Ramos (cell line): Measurements from ENCODE around the gene ZBTB9.

Source experiments
- in situ Hi-C: fragments of 300-500 bp; cut with MboI; formaldehyde crosslinking; loops from one replicate; pipeline ENCODE4 v1.14.3; 2022; ENCODE audit warnings: low sequenced_read_pairs; ENCODE audit not compliant: unreplicated experiment

The ZBTB9 gene

DNA sequence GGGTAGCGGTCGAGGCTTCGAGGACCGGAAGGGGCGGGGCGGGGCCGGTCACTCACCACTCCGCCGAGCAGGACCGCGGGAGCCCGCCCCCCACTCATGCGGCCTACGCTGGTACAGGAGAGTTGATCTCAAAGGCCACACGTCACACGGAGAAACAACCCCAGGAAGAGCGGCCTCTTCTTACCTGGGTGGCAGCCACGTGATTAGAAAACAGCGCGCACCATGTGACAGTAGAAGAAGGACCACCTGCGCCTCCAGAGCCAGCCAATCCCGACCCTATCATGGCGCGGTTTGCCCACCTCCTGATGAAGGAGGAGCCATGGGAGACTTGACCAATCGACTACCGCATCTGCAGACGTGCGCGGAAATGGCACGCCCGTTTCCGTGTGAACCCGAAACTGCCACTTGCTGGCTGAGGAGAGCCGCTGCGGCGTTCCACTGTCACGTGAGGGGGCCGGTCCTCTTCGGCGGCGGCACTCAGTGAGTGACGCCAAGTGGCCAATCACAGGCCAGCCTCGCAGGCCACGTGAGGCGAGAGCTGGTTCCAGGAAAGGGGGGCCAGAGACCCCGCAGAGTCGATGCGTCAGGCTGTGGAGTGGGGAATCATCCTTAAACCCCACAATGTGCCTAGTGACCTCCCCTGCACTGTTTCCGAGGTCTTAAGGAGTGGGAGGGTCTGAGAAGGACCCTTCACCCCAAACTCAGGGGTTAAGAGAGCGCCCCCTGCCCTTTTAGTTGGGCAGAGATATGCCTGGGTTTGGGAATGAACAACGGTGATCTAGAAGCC is 36.3 kb upstream of the ZBTB9 start, which contains the start of gene CUTA:
TSS of gene CUTA (minus strand) at position 205 of the 787 bp plus-strand sequence. CDS start at position 98, 107 bp downstream.
- in situ Hi-C loops: no loop called here

DNA sequence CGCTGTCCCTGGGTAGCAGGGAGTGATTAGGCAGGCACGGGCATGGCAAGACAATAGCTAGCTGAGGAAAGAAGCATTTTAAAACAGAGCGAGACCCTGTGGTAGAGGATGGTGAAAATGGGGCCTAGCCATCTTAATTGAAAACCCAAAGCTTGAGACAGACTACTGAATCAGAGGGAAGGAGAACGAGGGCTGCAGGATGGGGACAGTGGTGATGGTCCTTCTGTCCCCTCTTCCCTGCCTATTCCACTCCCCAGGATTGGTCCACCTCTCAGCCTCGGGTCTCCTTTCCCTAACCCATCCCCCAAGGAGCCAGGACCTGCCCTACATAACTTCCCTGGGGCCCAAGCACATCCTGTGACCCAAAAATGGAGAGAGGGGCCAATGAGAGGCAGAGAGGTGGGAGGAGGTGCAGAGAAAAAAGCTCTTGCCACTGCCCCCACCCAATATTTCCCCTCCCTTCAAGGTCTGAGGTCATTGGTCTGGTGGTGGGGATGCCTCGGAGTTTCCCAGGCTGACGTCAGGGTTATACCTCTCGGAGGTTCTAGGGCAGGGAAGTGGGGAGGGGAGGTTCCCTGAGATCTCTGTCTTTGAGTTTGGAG is 35.6 kb upstream of the ZBTB9 start:
- in situ Hi-C loops: no loop called here

DNA sequence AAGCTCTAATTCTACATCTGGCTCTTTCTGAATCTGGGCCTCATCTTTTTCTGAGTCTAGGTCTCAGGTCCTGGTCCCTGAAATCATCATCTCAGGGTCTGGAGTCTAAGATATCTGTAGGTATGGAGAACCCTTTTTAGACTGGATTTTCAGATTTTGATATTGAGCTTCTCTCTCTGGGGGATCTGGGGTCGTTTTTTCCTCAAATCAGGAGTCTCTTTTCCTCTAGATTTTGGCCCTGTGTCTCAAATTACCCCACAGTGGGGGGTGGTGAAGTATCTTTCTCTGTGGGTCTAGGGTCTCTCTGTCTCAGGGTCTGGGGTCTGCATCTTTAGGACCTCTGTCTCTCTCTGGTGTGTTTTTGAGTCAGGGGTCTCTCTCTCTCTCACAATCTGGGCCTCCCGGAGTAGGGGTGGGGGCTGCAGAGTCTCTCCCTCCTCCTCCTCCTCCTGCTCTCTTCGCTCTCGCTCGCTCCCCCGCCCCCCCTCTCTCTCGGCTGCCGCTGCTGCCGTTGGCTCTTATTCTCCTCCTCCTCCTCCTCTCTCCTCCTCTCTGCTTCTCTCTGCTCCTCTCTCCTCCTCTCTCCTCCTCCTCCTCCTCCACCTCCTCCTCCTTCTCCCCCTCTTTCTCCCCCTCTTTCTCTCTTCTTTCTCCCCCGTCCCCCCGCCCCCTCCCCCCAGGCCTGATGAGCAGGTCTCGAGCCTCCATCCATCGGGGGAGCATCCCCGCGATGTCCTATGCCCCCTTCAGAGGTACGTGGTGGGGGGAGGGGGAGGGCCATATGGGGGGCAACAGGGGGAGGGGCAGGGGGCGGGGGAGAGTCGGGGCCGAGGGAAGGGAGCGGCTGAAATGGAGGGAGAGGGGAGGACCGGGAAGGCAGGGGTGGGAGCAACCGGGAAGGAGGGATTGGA is 34.5 kb upstream of the ZBTB9 start, which contains the start of gene SYNGAP1:
TSS of gene SYNGAP1 (plus strand) at position 486 of the 911 bp plus-strand sequence. CDS start at position 686, 200 bp downstream.
- in situ Hi-C loops: no loop called here

DNA sequence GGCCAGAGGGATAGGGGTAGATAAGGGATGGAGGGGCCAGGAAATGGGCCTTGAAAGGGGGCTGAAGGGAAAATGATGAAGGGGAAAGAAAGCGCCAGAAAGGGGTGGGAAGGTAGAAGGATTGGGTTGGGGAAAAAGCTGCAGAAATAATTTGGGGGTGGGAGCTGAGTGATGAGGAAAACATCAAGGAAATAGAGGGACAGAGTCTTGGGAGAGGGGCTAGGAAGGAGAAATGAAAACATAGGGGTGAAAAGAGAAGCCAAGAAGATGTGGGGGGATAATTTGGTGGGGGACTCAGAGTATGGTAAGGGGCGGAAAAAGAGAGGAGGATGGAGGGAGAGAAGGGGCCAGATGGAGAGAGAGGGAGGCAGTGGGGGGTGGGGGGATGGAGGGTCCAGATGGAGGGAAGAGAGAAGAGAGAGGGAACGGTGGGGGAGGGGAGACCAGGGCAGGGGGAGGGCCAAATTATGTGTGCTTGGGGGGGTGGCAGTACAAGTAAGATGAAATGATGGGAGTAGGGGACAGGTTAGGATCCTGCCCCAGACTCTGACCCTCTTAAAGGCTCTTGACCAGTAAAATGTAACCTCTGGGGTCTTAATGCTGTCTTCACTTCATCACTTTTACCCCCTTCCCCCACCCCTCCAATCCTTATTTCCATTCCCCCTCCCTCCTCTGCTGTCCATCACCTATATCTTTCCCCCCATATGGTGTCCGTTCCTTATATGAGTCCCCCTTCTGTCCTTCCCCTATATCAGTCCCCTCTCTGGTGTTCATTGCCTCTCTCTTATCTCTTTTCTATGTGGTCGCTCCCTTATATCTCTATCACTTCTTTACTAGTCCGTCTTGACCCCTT is 33.7 kb upstream of the ZBTB9 start:
- in situ Hi-C loops: no loop called here

DNA sequence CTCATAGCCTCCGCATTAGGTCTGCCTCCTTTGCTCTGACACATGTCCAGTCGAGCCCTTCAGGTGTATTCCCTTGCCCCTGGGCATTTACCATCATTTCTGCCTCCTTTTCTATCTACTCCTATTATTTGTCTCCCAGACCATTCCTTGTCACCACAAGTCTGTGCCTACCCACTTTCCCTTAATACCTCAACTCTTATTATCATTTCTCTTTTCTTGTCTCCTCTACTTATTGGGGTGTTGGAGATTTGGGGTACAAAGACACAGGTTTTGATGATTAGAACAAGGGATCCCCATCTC is 33.1 kb upstream of the ZBTB9 start:
- in situ Hi-C loops: no loop called here

DNA sequence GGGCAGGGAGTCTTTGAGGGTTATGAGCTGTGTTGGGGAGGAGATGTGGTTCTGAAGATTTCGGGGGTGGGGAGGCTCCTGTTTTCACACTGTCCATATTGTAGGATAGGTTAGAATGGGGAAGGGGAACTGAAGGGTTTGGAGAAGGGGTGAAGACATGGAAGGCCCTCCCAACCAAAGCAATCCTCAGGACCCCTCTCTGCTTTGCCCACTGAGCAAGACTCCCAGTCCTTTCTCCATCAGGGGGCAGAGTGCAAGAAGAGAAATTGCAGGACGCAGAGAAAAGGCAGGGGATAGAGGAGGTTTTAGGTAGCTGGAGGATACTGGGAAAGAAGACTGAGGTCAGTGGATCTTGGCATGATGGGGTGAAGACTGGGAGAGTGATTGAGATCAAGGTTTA is 30.6 kb upstream of the ZBTB9 start:
- in situ Hi-C loops: no loop called here

DNA sequence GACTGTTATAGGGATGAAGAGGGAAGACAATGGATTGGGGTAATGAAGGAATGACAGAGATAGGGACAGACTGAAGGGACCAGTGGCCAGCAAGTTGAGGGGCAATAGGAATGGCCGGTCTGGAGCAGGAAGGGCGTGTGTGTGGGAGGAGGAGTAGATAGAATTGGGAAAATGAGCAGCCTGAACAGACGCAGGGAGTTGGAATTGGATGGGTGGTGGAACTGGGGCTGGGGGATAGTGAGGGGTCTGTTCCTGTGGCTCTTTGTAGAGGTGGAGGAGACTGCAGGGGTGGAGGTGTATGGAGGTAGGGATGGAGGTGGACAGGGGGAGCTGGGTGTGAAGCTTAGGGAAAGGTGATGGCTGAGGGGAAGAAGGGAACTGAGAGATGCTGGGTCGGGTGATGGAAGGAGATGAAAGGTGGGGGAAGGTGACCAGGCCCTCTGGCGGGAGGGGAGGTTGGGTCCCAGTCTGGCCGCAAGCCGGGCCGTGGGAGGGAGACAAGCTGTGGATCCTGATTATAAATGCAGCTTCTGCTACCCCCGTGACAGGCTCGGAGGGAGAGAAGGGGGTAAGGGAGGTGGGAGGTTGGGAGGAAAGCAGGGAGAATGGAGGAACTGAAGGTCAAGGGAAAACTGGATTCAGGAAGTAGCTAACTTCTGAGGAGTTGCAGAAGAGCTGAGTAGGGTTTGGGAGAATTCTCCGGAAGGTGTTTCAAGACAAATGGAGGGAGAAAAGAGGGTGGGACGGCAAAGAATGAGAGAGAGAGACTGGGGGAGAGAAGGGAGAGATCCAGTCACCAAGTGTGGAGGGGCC is 29.3 kb upstream of the ZBTB9 start:
- in situ Hi-C loops: no loop called here

DNA sequence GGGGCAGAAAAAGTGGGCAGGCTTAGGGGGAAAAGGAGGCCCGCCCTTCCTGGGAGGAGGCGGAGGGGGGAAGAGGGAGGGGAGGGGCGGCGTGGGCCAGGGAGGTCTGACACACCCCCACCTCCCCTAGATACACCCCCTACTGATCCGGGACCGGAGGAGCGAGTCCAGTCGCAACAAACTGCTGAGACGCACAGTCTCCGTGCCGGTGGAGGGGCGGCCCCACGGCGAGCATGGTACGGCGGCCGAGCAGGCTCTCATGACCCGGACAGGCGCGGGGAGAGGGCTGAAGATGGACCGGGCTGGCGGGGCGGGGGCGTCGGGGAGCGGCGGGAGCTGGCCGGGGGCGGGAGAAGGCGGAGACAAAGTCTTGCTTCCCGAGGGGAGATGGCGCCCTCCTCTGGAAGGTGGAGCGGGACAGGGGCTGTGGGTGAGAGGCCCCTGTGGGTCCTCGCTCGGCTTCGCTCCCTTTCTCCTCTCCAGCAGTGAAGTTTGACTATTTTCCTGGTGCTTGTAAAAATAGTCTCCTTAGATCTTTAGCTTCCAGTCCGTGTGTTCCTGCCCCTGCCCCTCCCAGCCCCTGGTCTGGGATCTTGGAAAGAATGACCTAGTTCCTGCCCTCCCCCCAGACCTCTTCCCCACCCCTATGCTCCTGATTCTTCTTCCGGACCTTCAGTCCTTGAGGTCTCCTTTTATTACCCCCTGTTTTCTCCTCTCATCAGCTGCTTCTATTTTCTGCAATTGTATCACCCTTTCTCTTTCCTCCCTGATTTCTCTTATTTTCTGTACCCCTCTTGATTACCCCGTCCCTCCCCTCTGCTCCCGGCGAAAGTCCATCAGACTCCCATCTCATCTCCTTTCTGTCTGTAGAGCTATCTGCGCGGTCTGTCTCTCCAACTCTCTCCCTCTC is 28.5 kb upstream of the ZBTB9 start:
- in situ Hi-C loops: no loop called here

DNA sequence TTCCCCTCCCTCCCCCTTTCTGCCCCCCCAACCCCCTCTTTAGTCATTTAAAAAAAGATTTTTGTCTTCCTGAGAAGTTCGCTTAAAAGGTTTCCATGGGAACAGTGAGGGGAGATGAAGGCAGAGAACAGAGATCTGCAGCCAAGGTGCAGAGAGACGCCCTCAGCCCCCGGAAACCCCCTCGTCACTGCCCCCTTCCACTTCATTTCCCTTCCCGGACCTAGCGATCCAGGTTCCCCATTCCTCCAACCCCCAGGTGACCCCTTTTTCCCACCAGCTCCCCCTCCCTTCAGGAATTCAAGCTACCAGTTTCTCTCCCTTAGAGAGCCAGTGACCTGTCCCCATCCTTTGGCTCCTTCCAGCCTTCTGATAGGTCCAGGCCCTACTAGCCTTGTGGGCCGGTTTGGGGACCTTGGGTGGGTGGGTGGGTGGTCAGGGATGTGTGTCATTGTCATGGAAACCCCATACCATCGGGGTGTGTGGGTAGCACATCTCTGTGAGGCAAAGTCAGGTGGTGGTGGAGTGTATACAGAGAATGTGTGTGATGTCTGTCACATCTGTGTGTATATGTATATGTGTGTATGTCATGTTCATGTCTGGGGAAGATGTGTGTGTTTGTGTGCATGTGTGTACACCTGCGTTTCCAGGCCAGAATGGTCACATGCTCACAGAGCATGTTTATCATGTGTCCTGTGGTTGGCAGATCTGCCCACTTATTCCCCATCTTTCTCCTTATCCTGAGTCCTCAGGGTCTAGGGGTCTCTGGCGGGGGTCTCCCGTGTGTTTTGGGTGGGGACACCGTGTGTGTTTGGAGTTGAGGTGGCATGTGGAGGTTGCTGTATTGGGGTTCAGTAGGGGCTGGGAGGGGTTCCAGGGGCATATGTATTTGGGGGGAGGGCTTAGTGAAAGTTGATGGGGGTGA is 27.5 kb upstream of the ZBTB9 start:
- in situ Hi-C loops: no loop called here

DNA sequence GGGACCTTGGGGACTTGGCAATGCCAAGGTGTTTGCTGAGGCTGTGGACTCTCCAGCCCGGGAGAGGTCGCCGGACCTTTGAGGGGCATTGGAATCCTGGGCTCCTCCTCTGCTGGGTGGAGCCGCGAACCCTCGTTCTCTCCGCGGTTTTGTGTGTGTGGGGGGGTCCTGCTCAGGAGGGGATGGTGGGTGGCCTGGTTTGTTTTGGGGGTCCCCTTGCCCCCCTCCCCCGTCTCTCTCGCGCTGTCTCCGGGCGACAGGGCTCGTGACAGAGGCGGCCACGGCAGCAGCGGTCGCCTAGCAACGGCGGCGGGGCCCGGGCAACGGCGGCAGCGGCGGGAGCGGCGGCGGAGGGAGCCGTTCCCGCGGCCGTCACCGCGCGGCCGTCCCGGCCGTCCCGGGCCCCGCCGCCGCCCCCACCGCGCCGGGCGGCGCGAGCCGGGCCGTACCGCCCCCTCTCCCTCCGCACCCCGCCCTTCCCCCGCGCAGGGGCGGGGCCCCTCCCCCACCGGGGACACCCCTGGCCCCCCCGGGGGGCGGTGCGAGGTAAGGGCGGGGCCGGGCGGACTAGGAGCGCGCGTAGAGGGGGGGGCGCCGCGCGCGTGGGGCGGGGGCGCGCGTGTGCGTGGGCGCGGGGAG is 26.7 kb upstream of the ZBTB9 start:
- in situ Hi-C loops: no loop called here

DNA sequence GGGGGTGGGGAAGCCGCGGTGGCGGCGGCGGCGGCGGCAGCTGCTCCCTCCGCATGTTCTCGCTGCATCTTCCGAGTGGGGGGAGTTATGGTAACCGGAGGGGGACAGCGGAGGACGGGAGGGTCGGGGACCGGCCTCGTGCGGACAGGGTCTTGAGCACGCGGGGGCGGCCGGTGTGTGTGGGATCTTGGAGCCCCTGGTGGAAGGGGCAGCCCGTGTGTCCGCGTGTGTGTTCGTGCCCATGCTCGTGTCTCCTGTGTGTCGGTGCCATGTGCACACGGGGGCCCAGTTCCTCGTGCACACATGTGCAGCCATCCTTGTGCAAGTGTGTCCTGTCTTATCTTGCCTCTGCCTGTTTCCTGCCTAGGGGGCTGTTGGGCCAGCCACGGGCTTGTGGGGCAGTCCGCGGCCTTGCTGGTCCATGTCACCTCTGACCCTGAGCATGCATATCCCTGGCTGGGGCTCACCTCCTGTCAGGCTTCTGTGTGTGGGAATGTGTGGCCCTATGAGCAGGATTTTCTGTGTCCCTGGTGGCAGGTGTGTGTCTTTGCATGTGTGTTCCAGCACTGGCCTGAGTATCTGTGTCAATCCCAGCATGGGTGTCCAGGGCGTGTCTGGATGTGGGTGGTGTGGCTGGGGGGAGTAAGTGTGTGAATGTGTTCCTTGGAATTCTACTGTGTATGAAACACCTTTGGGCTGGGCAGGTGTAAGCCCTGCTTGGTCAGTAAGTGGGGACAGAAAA is 26.0 kb upstream of the ZBTB9 start:
- in situ Hi-C loops: no loop called here

DNA sequence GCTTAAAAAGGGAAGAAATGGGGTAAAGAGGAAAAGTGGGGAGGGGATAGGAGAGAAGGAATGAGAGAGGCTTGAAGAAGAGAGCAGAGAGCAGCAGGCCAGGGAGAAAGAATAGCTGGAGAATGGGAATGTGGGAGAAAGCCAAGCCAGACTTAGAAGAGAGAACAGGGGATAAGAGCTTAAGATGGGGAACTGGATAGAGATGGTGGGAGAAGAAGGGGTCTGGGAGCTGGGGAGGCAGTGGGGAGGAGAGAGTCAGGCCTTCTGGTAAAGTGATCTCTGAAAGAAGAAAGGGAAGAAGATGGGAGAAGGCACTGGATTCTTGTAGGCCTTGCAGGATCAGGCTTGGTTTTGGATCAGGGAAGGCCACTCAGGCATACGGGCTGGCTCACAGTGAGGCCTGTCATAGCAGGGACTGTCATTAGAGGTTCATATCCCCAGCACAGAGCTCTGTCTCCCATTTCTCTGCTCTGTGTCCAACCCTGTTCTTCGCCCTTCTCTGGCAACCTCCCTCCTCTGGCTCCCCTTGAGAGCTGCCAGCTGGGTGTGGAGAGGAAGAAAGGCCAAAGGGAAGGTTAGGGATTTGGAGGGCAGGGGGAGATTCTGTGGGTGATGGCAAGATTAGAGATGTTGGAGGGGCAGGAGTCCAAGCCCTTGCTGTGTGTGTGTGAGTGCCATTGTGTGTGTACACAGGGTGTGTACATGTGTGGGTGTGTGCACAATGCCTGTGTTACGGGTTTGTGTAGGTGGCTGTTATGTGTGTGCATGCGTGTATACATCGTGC is 25.2 kb upstream of the ZBTB9 start:
- in situ Hi-C loops: no loop called here

DNA sequence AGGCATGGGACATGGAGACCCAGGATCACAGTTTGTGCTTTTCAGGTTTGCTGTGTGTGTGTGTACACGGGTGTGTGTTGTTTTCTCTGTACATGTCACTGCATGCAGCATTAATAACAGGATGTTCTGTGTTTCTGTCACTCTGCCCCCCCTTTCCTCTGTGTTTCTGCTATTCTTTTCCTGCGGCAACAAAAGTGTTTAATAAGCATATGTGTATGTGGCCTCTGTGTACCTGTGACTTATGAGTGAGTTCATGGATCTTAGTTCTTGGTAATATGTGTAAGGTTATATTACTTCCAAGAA is 24.7 kb upstream of the ZBTB9 start:
- in situ Hi-C loops: no loop called here

DNA sequence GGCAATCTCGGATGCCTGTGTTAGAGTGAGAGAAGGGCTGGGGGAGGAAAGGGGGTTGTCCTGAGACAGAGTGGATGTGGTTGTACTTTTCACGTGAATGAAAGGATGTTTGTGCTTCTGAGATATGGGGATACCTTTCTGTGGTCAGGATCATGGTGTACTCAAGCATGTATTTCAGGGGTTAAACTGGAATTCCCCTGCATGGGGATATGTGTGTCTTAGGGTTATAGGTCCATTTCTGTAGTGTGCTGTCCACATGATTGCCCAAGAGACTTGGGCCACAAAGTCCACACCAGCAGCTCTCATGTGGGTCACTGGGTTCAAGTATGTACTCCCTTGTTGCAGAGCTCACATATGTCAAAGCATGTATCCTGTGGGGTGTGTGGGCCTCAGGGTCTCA is 24.0 kb upstream of the ZBTB9 start:
- in situ Hi-C loops: no loop called here
